ENCODE results near the gene MAP2. TPM values are rescaled to one million over a fixed set of nuclear protein-coding genes. Genes with fewer than 3 reads are reported as not detected.

The MAP2 gene
- polyA plus RNA-seq, 1 donor (not counting 4 experiments of a cell fraction or from before 2014, with no cell fraction given) = 16.2 TPM

DNA sequence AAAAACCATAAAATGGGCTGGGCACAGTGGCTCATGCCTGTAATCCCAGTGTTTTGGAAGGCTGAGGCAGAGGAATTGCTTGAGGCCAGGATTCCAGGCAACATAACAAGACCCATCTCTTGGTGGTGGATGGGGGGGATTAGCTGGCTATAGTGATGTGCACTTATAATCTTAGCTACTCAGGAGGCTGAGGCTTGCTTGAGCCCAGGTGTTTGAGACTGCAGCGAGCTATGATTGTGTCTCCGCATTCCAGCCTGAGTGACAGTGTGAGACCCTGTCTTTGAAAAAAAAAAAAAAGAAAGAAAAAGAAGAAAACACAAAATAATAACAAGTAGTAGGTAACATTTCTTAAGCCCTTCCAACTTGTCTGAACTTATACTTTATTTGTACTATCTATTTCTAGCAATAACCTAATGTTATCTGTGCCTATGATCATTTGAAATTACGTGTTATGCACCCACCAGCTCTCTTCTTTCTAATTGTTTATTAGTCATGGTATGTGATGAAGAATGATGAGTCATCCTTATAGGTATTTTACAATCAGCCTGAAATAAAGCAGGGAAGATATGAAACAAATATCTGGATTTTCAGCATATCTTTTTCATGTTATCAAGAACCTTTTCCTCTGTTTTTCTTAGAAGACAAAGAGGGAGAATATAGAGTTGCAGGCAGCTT lies 218.4 kb downstream of the MAP2 start:
- Histone ChIP-seq H4K20me1 (ENCODE audit: control insufficient read depth, extremely low read depth, insufficient read depth, low read length) (no peaks in the 10 kb centered on the region), H3K79me2 (ENCODE audit: control insufficient read depth, insufficient read depth, low read length) (no peaks in the 10 kb centered on the region), H3K9me3 (ENCODE audit: control insufficient read depth, low read depth, low read length) (no peaks in the 10 kb centered on the region), H3K4me2 (ENCODE audit: control insufficient read depth, extremely low read depth, insufficient read depth, low read depth, low read length) (peak overlapping the region; percentile 54), H3K36me3 (ENCODE audit: control insufficient read depth in 2 of 2, extremely low read depth in 1 of 2, insufficient read depth in 2 of 2, low read length in 2 of 2) (no peaks in the 10 kb centered on the region), H3K4me3 (ENCODE audit: control insufficient read depth in 2 of 3, extremely low read depth in 1 of 3, insufficient read depth in 2 of 3, low read depth in 1 of 3, low read length in 3 of 3) (no peak overlapping the region), H3K4me1 (ENCODE audit: control insufficient read depth, extremely low read depth, insufficient read depth, low read length) (peaks cover 52% of the 10 kb centered on the region), H3K9me1 (ENCODE audit: control insufficient read depth, extremely low read depth, insufficient read depth, low read length) (no peaks in the 10 kb centered on the region), H3K9ac (ENCODE audit: control insufficient read depth, extremely low read depth, insufficient read depth, low read length) (peak overlapping the region; percentile 5), H3K27ac (ENCODE audit: control insufficient read depth, insufficient read depth, low read length) (peak overlapping the region; percentile 71), H3K27me3 (ENCODE audit: control insufficient read depth, extremely low read depth, insufficient read depth, low read length) (no peaks in the 10 kb centered on the region), H2AFZ (ENCODE audit: control insufficient read depth, low read length) (no peak overlapping the region)
- TF ChIP-seq EZH2 (IDR thresholded peaks at IDR 0.05; ENCODE audit: low read length) (no peak), CTCF (optimal IDR thresholded peaks at IDR 0.05 in 1 of 3, IDR thresholded peaks at IDR 0.05 in 1 of 3, conservative IDR thresholded peaks at IDR 0.05 in 1 of 3; ENCODE audit: extremely low read depth in 1 of 3, insufficient read depth in 2 of 3, low read length in 3 of 3) (no peak)
- dilution Hi-C loops (cut with MboI; ENCODE audit: extremely low pct_ligation_motif_present, low sequenced_read_pairs) = no loop called here
- DNase-seq (ENCODE audit: low read depth, low spot score) = no peak
- FAIRE-seq = peak; percentile 44

DNA sequence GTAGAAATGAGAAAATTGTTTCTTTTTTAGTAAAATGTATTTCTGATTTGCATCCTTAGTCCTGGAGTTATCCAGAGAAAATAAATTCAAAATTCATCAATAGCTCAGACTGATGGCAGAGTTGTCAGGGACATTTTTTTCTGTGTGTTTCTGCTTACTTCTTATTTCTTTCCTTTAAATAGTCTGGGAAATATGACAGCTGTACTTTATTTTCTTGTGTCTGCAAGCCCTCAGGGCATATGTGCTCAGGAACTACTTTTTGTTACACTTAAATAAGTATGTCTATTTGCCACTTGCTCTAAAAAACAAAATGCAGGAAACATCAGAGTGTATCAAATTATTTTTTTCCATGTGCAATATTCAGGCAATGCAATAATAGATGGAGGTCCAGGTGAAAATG lies 221.0 kb downstream of the MAP2 start:
- no peak overlapping the region for H3K4me2 ChIP-seq (ENCODE audit: control insufficient read depth, extremely low read depth, insufficient read depth, low read depth, low read length)
- no peak overlapping the region for H2AFZ ChIP-seq (ENCODE audit: control insufficient read depth, low read length)
- H3K27me3 ChIP-seq (ENCODE audit: control insufficient read depth, extremely low read depth, insufficient read depth, low read length) = no peaks in the 10 kb centered on the region
- TF ChIP-seq EZH2 (IDR thresholded peaks at IDR 0.05; ENCODE audit: low read length) (no peak), CTCF (optimal IDR thresholded peaks at IDR 0.05 in 1 of 3, IDR thresholded peaks at IDR 0.05 in 1 of 3, conservative IDR thresholded peaks at IDR 0.05 in 1 of 3; ENCODE audit: extremely low read depth in 1 of 3, insufficient read depth in 2 of 3, low read length in 3 of 3) (no peak)
- peaks cover 33% of the 10 kb centered on the region for H3K4me1 ChIP-seq (ENCODE audit: control insufficient read depth, extremely low read depth, insufficient read depth, low read length)
- no peak overlapping the region for H3K9ac ChIP-seq (ENCODE audit: control insufficient read depth, extremely low read depth, insufficient read depth, low read length)
- H3K36me3 ChIP-seq (ENCODE audit: control insufficient read depth in 2 of 2, extremely low read depth in 1 of 2, insufficient read depth in 2 of 2, low read length in 2 of 2) = no peaks in the 10 kb centered on the region
- H3K27ac ChIP-seq (ENCODE audit: control insufficient read depth, insufficient read depth, low read length) = no peak overlapping the region
- dilution Hi-C loops (cut with MboI; ENCODE audit: extremely low pct_ligation_motif_present, low sequenced_read_pairs) = no loop called here
- H3K79me2 ChIP-seq (ENCODE audit: control insufficient read depth, insufficient read depth, low read length) = no peaks in the 10 kb centered on the region
- H3K9me3 ChIP-seq (ENCODE audit: control insufficient read depth, low read depth, low read length) = no peaks in the 10 kb centered on the region
- no peaks in the 10 kb centered on the region for H3K9me1 ChIP-seq (ENCODE audit: control insufficient read depth, extremely low read depth, insufficient read depth, low read length)
- DNase-seq (ENCODE audit: low read depth, low spot score) = no peak
- no peaks in the 10 kb centered on the region for H4K20me1 ChIP-seq (ENCODE audit: control insufficient read depth, extremely low read depth, insufficient read depth, low read length)
- H3K4me3 ChIP-seq (ENCODE audit: control insufficient read depth in 2 of 3, extremely low read depth in 1 of 3, insufficient read depth in 2 of 3, low read depth in 1 of 3, low read length in 3 of 3) = no peak overlapping the region
- no peak for FAIRE-seq
